ENCODE results near the gene ARHGEF40.

The ARHGEF40 gene

DNA sequence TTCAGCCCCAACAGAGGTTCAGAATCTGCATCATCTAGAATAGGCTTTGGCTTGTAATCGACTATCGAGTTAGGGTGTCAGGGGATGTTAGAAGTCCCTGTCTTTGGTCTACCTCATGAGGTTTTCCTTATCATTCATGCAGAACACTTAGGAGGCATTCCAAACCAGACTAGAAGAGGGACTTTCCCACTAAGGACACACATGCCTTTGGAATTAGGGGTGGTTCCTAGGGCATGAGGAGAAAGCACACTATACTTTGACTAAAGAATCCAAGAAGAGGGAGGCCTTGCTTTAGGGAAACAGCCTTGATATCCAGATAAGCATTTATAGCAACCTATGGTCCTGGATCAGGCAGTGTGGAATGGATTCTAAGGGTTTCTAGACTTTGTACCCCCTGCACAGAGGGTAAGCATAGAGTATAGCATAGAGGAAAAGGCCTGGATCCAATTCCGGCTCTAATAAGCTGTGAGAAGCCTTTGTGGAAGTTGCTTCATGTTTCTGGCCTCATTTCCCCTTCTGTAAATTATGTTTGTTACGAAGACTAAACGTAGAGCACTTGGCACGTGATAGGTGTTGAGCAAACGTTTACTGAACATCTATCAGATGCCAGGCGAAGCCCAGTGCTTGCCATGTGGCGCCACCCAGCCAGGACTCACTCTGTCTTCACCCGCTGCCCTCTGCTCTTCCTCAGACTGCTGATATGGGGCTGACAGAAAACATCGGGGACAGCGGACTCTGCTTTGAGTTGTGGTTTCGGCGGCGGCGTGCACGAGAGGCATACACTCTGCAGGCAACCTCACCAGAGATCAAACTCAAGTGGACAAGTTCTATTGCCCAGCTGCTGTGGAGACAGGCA, 15.1 kb downstream of the ARHGEF40 start:
- no peak for DNase-seq

DNA sequence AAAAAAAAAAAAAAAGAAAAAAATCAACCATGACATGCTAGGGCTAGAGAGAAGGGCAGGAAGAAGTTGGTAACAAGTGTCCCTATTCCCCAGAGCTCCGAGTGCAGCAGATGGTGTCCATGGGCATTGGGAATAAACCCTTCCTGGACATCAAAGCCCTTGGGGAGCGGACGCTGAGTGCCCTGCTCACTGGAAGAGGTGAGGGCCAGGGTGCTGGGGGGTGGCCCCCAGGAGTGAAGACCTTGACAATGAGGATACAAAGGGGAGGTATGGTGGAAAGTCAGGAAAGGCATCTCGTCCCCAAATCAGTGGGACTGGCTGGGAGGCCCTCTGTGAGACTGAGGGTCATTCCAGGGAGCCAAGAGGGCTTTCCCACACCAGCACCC, 16.8 kb downstream of the ARHGEF40 start:
- DNase-seq, result no peak

DNA sequence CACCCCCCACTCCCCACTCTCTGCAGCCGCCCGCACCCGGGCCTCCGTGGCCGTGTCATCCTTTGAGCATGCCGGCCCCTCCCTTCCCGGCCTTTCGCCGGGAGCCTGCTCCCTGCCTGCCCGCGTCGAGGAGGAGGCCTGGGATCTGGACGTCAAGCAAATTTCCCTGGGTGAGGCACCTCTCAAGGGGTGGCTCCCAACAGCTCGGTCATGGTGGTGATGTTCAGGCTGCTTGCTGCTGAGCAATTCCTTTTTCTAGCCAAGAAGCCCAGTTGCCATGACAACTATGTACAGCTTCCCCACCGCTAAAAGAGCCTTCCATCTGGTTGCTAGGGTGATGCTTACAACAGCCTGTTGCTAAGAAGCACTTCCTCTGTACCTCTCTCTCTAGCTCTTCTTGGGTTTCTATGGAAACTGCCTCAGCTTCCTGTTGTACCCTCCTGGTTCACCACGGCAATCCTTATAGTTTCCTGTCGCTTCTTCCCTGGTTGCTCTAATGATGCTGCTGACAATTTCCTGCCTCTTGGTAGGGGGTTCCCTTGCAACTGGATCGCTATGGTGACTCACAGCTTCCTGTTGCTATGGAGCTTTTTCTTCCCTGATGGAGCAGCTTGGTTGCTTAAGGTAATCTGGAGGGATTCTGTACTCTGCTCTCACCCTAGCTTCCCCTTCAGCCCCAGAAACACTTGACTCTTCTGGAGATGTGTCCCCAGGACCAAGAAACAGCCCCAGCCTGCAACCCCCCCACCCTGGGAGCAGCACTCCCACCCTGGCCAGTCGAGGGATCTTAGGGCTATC, 17.4 kb downstream of the ARHGEF40 start:
- DNase-seq, result peak; percentile 75

DNA sequence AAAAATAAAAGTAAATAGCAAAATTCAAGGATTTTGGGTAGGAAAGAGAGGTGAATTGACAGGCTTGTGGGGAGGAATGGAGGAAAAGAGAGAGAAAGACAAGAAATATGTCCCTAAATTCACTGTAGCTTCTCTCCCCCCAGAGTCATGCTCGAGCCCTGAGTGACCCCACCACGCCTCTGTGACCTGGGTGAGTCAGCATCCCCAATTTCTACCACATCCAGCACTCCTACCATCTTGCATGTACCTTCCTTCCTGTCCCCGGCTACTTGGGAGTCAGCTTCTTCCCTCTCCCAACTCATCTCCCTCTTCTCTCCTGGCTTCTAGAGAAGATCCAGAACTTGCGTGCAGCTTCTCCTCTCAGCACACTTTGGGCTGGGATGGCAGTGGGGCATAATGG, 18.6 kb downstream of the ARHGEF40 start:
- no peak for DNase-seq

DNA sequence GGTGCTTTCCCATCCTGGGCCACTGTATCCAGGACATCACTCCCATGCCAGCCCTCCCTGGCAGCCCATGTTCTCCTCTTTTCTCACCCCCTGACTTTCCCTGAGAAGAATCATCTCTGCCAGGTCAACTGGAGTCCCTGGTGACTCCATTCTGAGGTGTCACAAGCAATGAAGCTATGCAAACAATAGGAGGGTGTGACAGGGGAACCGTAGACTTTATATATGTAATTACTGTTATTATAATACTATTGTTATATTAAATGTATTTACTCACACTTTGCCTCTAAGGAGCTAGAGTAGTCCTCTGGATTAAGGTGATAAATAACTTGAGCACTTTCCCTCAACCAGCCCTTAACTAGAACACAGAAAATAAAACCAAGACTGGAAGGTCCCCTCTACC, 19.2 kb downstream of the ARHGEF40 start:
- no peak for DNase-seq

DNA sequence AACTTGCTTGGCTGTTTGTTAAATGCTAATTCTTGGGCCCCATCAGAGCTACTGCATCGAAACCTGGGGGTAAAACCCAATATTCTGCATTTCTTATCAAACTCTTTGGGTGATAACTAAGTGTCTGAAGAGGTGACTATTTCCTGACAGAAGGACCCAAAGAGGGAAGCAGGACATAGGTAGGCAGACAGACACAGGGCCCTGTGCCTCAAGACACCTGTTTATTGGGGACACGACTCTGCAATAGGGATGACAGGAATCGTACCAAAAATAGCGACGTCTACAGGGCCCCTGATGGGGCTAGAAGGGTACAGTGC, 19.7 kb downstream of the ARHGEF40 start:
- DNase-seq, result no peak

DNA sequence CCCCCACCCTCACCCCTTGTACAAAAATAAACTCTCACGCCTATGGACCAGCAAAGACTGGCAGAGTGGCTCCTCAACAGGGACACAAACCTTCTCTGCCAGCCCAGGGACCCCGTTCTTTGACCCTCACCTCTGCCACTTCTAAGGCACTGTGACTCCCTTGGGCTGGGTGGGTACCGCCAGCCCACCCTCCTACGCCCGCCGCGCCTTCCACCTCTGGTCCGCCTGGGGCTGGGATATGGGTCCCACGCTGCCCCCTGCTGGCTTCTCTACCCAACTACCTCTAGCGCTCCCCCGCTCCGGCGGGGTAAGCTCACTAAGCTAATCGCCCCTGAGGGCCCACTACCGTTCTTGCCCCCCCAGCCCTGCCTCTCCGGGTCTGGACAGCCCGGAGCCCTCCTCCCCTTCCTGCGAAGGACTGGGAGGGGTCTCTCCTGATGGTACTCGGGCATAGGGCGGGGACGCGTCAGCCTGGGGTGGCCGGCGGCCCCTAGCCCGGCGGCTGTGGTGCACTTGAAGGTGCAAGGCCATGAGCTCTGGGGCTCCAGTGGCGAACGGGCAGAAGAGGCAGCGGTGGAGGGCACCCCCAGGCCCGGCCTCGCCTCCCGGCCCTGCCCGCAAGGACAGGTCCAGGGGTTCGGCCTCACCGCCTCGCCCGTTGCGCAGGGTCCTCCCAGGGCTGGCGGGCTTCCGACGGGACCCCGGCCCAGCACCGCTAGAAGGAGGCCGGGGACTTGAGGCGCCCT, 20.3 kb downstream of the ARHGEF40 start:
- DNase-seq, result no peak

DNA sequence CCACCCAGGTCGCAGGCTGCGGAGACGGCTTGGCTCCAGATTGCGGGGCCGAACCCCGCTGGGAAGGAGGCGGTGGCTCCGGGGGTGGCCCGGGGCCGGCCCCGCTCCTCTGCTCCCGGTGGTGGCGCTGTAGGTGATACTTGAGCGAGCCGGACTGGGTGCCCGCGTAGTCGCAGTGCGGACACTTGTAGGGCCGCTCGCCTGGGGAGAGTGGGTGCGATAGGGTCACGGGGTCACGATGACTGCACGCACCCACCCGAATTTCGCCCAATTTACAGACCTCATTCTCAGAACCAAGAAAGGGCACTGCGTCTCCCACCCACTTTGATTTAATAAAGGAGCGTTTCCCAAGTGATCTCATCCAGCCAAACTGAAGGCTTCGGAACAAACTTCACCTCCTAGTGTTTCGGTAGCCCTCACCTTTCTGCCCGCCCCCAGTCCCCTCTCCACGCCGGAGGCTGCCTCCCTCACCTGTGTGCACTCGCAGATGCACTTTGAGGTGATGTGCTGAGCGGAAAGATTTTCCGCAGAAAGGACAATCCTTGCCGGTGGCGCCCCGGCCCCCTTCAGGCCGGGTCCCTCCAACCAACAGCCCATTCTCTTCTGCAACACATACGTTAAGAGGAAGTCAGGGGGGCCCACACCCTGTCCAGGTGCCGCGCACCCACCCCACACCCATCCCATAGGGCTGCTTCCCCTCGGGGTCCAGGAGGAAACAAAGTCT, 21.0 kb downstream of the ARHGEF40 start:
- DNase-seq, result no peak

DNA sequence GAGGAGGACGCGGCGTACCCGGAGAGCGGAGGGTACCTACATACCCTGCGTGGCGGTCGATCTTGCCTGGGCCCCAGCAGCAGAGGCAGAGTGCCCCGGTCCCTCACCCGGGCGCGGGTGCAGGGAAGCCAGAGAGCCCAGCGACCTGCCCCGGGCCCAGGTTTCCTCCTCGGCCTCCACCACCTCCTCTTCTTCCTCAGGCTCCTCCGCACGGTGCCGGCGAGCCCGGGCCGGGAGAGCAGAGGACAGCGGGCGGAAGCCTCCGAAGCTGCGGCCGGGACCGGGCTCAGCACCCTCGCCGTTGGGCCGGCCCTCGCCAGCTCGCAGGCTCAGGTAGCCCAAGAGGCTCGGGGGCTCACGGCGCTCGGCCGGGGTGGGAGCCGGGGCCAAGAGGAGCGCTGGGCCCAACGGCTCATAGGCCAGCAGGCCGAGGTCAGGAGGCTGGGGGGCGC, 21.7 kb downstream of the ARHGEF40 start:
- DNase-seq, result no peak

DNA sequence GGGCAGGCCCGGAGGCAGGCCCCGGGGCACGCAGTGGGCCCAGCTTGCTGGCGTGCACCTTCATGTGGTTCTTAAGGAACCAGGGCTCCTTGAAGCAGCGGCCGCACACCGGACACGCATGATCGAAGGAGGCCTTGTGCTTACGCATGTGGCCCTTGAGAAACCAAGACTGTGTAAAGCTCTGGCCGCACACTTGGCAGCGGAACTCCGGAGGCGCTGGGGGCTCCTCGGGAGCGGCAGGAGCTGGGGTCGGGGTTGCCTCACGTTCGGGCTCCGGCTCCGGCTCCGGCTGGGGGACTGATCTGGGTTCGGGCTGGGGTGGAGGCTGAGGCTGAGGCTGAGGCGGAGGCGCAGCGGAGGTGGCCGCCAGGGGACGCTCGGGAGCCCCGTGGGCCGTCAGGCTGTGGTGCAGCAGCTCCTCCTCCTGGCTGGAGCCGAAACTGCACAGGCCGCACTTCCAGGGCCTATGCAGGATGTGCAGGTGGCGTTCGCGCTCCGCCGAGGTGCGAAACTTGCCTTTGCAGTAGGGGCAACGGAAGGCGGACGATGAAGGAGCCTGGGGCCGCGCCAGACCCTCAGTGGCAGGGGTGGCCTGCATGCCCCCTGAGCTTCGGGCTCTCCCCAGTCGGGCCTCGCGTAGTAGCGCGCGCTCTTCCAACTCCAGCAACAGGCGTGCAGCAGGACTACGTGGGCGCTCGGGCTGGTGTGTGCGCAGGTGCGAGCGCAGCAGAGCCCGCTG, 22.3 kb downstream of the ARHGEF40 start:
- no peak for DNase-seq

DNA sequence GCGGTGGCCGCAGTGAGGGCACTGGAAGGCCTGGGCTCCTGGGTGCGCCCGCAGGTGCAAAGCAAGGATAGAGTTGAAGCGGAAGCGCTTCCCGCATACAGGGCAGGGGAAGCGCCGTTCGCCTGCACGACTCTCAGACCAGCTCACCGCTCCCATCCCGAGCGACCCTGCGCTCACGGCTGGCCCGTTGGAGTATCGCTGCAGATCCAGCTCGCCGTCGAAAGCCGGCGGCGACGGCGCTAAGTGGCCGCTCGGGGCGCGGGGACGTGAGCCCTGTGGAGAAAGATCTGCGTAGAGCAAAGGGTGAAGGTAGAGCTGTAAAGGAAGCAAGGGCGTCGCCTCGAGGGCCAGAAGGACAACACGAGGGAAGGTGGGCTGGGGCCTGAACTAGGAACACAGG, 22.9 kb downstream of the ARHGEF40 start:
- no peak for DNase-seq

DNA sequence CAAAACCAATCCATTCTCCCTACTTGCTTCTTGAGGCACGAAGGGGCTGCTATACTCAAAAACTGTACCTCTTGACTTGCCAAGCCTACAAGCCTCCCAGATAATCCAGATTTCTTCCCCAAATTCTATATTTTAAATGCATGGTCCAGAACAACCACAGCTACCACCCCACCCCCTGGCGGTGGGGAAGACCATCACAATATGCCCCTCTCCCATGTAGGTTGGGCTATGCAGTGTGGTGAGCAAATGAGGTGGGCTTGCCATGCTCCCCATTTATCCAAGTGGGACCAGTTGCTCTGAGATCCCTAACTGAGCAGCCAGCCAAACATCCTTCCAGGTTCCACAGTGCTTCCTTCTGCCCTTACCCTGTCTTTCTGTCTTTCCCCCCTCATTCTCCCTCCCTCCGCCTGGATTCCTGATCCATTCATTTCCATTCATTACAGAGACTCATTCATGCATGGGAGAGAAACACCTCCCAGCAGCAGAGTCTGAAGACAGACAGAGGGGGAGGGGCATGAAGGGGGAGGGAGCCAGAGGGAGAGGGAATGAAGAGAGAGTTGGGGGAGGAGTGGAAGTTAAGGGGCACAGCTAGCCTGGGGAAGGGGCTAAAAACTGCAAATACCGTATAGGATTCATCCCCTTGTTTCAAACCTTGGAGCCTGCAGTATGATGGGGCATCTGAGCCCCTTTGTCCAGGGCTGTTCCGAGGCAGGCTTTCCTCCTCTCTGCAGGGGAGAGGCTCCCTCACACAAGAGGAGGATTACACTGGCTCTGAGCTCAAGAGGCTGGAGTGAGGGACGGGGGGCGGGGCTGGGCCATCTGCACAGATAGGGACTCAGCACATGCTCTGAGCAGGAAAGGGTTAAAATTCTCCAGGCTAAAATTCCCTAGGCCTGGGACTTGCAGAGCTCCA, 23.9 kb downstream of the ARHGEF40 start:
- peak; percentile 98 for DNase-seq

DNA sequence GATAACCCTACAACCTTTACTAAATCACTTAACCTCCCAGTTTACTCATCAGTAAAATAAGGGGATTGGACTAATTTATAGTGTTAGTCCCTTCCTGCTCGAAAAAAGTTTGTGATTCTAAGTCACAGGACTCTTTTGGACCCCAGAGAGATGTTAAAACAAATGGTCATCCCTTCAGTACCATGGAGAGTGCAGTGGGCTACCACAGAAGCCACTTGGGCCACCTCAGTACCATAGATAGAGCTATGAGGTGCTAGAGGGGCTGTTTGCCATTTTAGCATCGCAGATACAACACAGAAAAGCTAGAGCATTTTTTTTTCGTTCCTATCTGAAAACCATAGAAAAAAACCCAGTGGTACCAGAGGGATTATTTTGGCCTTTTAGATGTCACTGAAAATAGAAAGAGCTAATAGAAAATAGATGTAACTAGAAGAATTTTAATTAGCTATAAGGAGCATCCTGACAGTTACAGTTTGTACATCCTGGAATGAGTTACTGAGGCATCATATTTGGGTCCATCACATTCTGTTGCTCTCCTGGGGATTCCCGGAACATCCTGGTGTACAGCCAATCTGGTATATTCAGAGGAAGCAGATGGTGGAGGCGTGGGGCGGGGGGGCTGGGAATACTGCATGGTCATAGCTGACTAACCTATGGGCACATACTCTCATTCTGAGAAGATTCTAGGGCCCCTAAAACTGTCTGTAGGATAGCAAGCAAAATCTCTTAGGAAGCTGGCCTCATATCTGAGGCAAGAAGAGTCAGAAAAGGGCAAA, 25.5 kb downstream of the ARHGEF40 start:
- DNase-seq, result peak; percentile 98

DNA sequence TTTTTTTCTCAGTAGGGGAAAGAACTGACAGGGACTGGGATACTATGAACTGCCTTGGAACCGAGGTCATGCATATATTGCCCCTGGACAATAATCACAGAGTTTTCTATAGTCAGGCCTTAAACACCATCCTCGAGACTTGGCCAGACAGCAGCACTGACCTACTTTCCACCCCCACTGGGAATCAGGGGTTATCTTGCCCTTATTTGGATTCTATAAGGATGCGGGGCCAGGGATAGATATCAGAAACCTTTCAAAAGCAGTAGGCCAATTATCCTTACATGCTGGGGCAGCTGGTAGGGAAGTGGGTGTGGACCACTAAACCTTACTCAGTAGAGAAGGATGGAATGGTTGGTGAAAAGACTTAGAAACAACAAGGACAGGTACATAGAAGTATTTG, 26.3 kb downstream of the ARHGEF40 start:
- peak; percentile 57 for DNase-seq

DNA sequence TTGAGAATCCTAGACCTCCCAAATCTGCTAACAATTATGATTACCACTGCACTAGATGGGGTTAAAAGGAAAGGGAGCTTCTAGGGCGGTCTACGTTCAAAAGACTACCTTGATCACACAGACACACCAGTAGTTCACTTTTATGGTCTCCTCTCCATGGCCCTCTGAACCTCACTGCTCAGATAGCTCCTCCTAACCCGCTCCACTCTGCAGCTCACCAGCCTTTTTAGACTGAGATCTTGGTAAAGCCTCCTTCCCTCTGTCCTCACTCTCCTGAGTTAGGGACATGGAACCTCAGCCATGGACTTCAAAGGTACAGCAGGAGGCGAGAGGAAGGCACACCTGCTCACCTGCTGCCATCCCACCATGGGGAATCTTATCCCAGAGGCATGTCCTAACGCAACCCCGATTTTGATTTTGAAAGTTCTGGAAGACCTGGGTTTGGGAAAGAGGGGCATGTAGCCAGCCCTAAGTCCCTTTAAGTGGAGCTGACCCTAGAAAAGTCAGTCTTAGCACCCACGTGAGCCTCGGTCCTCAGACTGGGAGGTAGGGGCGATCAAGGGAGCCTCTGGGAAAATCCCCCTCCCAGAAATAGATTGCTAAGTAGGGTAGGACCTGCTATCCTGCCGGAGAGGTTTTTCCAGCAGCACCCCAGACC, 27.0 kb downstream of the ARHGEF40 start:
- DNase-seq, result peak; percentile 80

DNA sequence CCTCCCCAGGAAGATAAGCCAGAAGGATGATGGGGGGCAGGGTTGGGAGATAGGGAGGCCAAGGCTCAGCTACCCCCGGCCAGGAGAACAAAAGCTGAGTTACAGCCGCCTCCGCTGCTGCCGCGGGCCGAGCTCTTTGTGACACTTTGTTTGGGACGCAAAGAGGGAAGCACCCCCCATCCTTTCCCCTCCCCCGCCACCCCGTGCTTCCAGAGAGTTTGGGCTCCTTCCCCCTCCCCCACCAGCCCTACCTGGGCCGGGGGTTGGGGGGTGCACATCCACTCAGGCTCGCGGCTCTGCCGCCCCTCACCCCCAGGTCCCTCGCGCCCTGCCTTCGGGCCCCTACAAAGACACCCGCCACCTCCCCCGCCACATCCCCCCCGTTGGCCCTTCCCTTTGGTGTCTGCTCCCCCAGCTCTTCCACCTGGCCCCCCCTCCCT, 27.6 kb downstream of the ARHGEF40 start:
- peak; percentile 74 for DNase-seq

DNA sequence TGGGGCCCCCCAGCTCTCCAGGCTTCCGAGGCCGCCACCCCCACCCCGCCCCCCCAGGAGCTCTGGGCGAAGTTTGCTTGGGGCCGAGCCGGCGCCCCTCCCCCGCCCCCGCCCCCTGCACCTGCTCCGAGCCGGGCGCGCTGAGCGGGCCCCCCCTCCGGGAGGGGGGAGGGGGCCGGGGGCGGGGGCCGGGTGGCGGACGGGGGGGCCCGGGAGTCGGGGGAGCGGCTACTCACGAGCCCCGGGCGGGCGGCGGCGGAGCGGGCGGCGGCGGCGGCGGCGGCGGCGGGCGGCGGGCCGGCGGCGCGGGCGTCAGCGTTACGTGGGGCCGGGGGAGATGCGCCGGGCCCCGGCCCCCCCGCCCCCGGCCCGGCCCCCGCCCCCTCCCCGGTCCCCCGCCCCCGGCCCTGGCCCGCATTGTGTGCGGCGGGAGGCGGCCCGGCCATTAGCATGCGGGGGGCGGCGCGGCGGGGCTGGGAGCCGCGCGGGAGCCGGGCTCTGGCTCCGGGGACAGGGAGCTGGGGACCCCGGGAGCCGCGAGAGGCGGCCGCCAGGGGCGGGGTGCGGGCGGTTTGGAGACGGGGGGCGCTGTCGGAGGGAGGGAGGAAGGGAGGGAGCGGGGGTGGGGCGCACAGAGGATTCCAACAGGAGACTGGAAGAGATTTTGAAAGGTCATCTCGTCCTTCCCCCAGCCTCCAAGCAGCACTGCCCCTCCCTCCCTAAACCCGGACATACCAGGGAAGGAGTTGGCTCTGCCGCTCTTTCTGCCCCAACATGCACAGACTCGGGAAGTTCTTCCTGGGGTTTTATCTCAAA, 28.2 kb downstream of the ARHGEF40 start, which contains the start of gene ZNF219:
TSS of gene ZNF219 (minus strand) at position 580 of the 816 bp plus-strand sequence. CDS start 5,064 bp downstream, outside the sequence.
- peak; percentile 77 for DNase-seq

DNA sequence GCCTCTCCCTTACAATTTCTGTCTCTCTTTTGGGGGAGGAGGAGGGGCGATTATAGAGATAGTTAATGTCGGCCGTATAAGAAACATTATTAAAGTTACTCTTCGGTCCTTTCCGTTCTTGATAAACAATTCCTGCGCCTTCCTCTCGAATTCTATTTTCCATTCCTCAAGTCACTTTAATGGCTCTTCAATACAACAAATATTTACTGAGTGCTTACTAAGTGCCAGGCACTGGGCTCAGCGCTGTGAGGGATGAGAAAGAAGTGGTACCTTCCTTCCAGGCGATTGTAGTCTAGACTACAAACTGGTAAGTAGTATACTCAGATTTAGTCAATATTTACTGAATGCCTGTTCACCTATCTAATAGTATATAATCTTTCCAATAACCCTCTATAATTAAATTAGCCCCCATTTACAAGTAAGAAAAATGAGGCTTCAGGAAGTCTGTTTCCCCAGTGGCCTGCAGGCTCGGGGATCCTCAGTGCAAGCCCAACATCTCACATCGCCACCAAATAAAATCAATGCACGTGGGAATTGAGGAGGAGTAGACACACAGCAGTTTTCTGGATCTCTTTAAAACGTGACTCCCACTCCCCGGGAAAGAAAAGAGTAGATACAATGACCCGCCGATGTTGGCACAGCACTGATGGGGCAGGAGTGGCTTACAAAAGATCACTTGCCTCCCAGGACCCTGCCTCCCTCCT, 28.9 kb downstream of the ARHGEF40 start:
- no peak for DNase-seq

Data from NCI-H2171 treated with DMSO at 0.1 percent for 48 hours (cell line).